ENCODE data around the gene NIPAL1. TPM values are rescaled to one million over a fixed set of nuclear protein-coding genes. Genes with fewer than 3 reads are reported as not detected.

The NIPAL1 gene
- total and polyA plus RNA-seq, 4 donors = 1.0 to 2.8 (median 1.7) TPM

- Histone ChIP-seq H3K36me3 (ENCODE audit: control insufficient read depth, insufficient read depth, low read length) (no peaks in the 10 kb centered on the region), H3K4me3 (ENCODE audit: low read depth, low read length) (no peak overlapping the region), H3K27me3 (ENCODE audit: control insufficient read depth, insufficient read depth, low read length) (no peaks in the 10 kb centered on the region), H3K4me1 (ENCODE audit: control insufficient read depth, insufficient read depth, low read length) (no peaks in the 10 kb centered on the region), H3K27ac (ENCODE audit: low read depth, low read length) (no peak overlapping the region), H3K9me3 (ENCODE audit: control insufficient read depth, insufficient read depth, low read length) (no peaks in the 10 kb centered on the region)
- DNase-seq (ENCODE audit: low read depth in 4 of 6, low spot score in 6 of 6) = no peak
- WGBS (ENCODE audit: insufficient coverage) = 59% methylated on average over 2 of the region's 3 CpGs
These were observed 30.9 kb downstream of the NIPAL1 start for GRCh38 chr4:48047421-48047844.

- Histone ChIP-seq H3K36me3 (ENCODE audit: control insufficient read depth, insufficient read depth, low read length) (no peaks in the 10 kb centered on the region), H3K4me3 (ENCODE audit: low read depth, low read length) (no peak overlapping the region), H3K9me3 (ENCODE audit: control insufficient read depth, insufficient read depth, low read length) (no peaks in the 10 kb centered on the region), H3K27me3 (ENCODE audit: control insufficient read depth, insufficient read depth, low read length) (no peaks in the 10 kb centered on the region), H3K27ac (ENCODE audit: low read depth, low read length) (no peak overlapping the region), H3K4me1 (ENCODE audit: control insufficient read depth, insufficient read depth, low read length) (no peaks in the 10 kb centered on the region)
- no CpG with 5 or more reads among the region's 1 CpG for WGBS (ENCODE audit: insufficient coverage)
- no peak for DNase-seq (ENCODE audit: low read depth in 4 of 6, low spot score in 6 of 6)
These were observed 31.3 kb downstream of the NIPAL1 start for GRCh38 chr4:48047896-48048295.

GRCh38 chr4:48049483-48049882, 32.9 kb downstream of the NIPAL1 start:
- Histone ChIP-seq H3K27ac (ENCODE audit: low read depth, low read length) (no peak overlapping the region), H3K4me3 (ENCODE audit: low read depth, low read length) (no peak overlapping the region), H3K36me3 (ENCODE audit: control insufficient read depth, insufficient read depth, low read length) (no peaks in the 10 kb centered on the region), H3K9me3 (ENCODE audit: control insufficient read depth, insufficient read depth, low read length) (no peaks in the 10 kb centered on the region), H3K4me1 (ENCODE audit: control insufficient read depth, insufficient read depth, low read length) (no peaks in the 10 kb centered on the region), H3K27me3 (ENCODE audit: control insufficient read depth, insufficient read depth, low read length) (no peaks in the 10 kb centered on the region)
- DNase-seq (ENCODE audit: low read depth in 4 of 6, low spot score in 6 of 6) = no peak
- 84% methylated on average over 7 of the region's 8 CpGs for WGBS (ENCODE audit: insufficient coverage)

GRCh38 chr4:48051078-48051477, 34.5 kb downstream of the NIPAL1 start:
- WGBS (ENCODE audit: insufficient coverage) = 80% methylated on average over 1 of the region's 1 CpG
- H3K4me1 ChIP-seq (ENCODE audit: control insufficient read depth, insufficient read depth, low read length) = no peaks in the 10 kb centered on the region
- no peak overlapping the region for H3K4me3 ChIP-seq (ENCODE audit: low read depth, low read length)
- H3K27me3 ChIP-seq (ENCODE audit: control insufficient read depth, insufficient read depth, low read length) = no peaks in the 10 kb centered on the region
- H3K27ac ChIP-seq (ENCODE audit: low read depth, low read length) = no peak overlapping the region
- no peaks in the 10 kb centered on the region for H3K36me3 ChIP-seq (ENCODE audit: control insufficient read depth, insufficient read depth, low read length)
- H3K9me3 ChIP-seq (ENCODE audit: control insufficient read depth, insufficient read depth, low read length) = no peaks in the 10 kb centered on the region
- DNase-seq (ENCODE audit: low read depth in 4 of 6, low spot score in 6 of 6) = no peak

GRCh38 chr4:48058617-48059530, 42.3 kb downstream of the NIPAL1 start:
- no peaks in the 10 kb centered on the region for H3K9me3 ChIP-seq (ENCODE audit: control insufficient read depth, insufficient read depth, low read length)
- H3K4me1 ChIP-seq (ENCODE audit: control insufficient read depth, insufficient read depth, low read length) = no peaks in the 10 kb centered on the region
- H3K27me3 ChIP-seq (ENCODE audit: control insufficient read depth, insufficient read depth, low read length) = no peaks in the 10 kb centered on the region
- H3K4me3 ChIP-seq (ENCODE audit: low read depth, low read length) = no peak overlapping the region
- no peak for DNase-seq (ENCODE audit: low read depth in 4 of 6, low spot score in 6 of 6)
- 93% methylated on average over 2 of the region's 5 CpGs for WGBS (ENCODE audit: insufficient coverage)
- H3K27ac ChIP-seq (ENCODE audit: low read depth, low read length) = no peak overlapping the region
- H3K36me3 ChIP-seq (ENCODE audit: control insufficient read depth, insufficient read depth, low read length) = no peaks in the 10 kb centered on the region

GRCh38 chr4:48064349-48064748, 47.8 kb downstream of the NIPAL1 start:
- 89% methylated on average over 3 of the region's 3 CpGs for WGBS (ENCODE audit: insufficient coverage)
- no peaks in the 10 kb centered on the region for H3K4me1 ChIP-seq (ENCODE audit: control insufficient read depth, insufficient read depth, low read length)
- no peak for DNase-seq (ENCODE audit: low read depth in 4 of 6, low spot score in 6 of 6)

GRCh38 chr4:48065587-48066052, 49.0 kb downstream of the NIPAL1 start:
- DNase-seq (ENCODE audit: low read depth in 4 of 6, low spot score in 6 of 6) = no peak
- H3K4me1 ChIP-seq (ENCODE audit: control insufficient read depth, insufficient read depth, low read length) = no peaks in the 10 kb centered on the region
- H3K27ac ChIP-seq (ENCODE audit: low read depth, low read length) = no peak overlapping the region
- H3K36me3 ChIP-seq (ENCODE audit: control insufficient read depth, insufficient read depth, low read length) = no peaks in the 10 kb centered on the region
- H3K4me3 ChIP-seq (ENCODE audit: low read depth, low read length) = no peak overlapping the region
- H3K27me3 ChIP-seq (ENCODE audit: control insufficient read depth, insufficient read depth, low read length) = no peaks in the 10 kb centered on the region
- H3K9me3 ChIP-seq (ENCODE audit: control insufficient read depth, insufficient read depth, low read length) = no peaks in the 10 kb centered on the region
- WGBS (ENCODE audit: insufficient coverage) = 100% methylated on average over 1 of the region's 1 CpG

More at GRCh38 chr4:48064349-48064748, 47.8 kb downstream of the NIPAL1 start:
- Histone ChIP-seq H3K4me3 (ENCODE audit: low read depth, low read length) (no peak overlapping the region), H3K36me3 (ENCODE audit: control insufficient read depth, insufficient read depth, low read length) (no peaks in the 10 kb centered on the region), H3K27ac (ENCODE audit: low read depth, low read length) (no peak overlapping the region), H3K9me3 (ENCODE audit: control insufficient read depth, insufficient read depth, low read length) (no peaks in the 10 kb centered on the region), H3K27me3 (ENCODE audit: control insufficient read depth, insufficient read depth, low read length) (no peaks in the 10 kb centered on the region)

GRCh38 chr4:48067536-48067935, 51.0 kb downstream of the NIPAL1 start:
- Histone ChIP-seq H3K4me1 (ENCODE audit: control insufficient read depth, insufficient read depth, low read length) (no peaks in the 10 kb centered on the region), H3K27me3 (ENCODE audit: control insufficient read depth, insufficient read depth, low read length) (no peaks in the 10 kb centered on the region), H3K9me3 (ENCODE audit: control insufficient read depth, insufficient read depth, low read length) (no peaks in the 10 kb centered on the region), H3K27ac (ENCODE audit: low read depth, low read length) (no peak overlapping the region), H3K4me3 (ENCODE audit: low read depth, low read length) (no peak overlapping the region), H3K36me3 (ENCODE audit: control insufficient read depth, insufficient read depth, low read length) (no peaks in the 10 kb centered on the region)
- no peak for DNase-seq (ENCODE audit: low read depth in 4 of 6, low spot score in 6 of 6)
- 99% methylated on average over 7 of the region's 9 CpGs for WGBS (ENCODE audit: insufficient coverage)

- H3K4me1 ChIP-seq (ENCODE audit: control insufficient read depth, insufficient read depth, low read length) = no peaks in the 10 kb centered on the region
- no peak for DNase-seq (ENCODE audit: low read depth in 4 of 6, low spot score in 6 of 6)
- 100% methylated on average over 1 of the region's 2 CpGs for WGBS (ENCODE audit: insufficient coverage)
- no peaks in the 10 kb centered on the region for H3K9me3 ChIP-seq (ENCODE audit: control insufficient read depth, insufficient read depth, low read length)
- no peak overlapping the region for H3K27ac ChIP-seq (ENCODE audit: low read depth, low read length)
- H3K4me3 ChIP-seq (ENCODE audit: low read depth, low read length) = no peak overlapping the region
- H3K36me3 ChIP-seq (ENCODE audit: control insufficient read depth, insufficient read depth, low read length) = no peaks in the 10 kb centered on the region
- H3K27me3 ChIP-seq (ENCODE audit: control insufficient read depth, insufficient read depth, low read length) = no peaks in the 10 kb centered on the region
These were observed 51.6 kb downstream of the NIPAL1 start for GRCh38 chr4:48068182-48068581.

- no CpG with 5 or more reads among the region's 2 CpGs for WGBS (ENCODE audit: insufficient coverage)
- H3K27ac ChIP-seq (ENCODE audit: low read depth, low read length) = no peak overlapping the region
- no peaks in the 10 kb centered on the region for H3K36me3 ChIP-seq (ENCODE audit: control insufficient read depth, insufficient read depth, low read length)
- DNase-seq (ENCODE audit: low read depth in 4 of 6, low spot score in 6 of 6) = no peak
- H3K4me3 ChIP-seq (ENCODE audit: low read depth, low read length) = no peak overlapping the region
- H3K9me3 ChIP-seq (ENCODE audit: control insufficient read depth, insufficient read depth, low read length) = no peaks in the 10 kb centered on the region
- H3K4me1 ChIP-seq (ENCODE audit: control insufficient read depth, insufficient read depth, low read length) = no peaks in the 10 kb centered on the region
- H3K27me3 ChIP-seq (ENCODE audit: control insufficient read depth, insufficient read depth, low read length) = no peaks in the 10 kb centered on the region
These were observed 52.5 kb downstream of the NIPAL1 start for GRCh38 chr4:48069026-48069425.

Measured in spinal cord (tissue), 10 donors.